Measurements from ENCODE around the gene DNAH3. TPM values are rescaled to one million over a fixed set of nuclear protein-coding genes. Genes with fewer than 3 reads are reported as not detected.

The DNAH3 gene
- total and polyA plus RNA-seq, 2 experiments from 2014 or later = 0.70 to 1.3 TPM

Other genes with a start within 250 kb of the DNAH3 start
- gene LDAF1, start 7.8 kb upstream of the DNAH3 start, total RNA-seq (2014; rRNA removed; shearing (Covaris generic)) = 33.8 TPM in 2 replicates
- 20.5 and 23.6 TPM in 2 replicates for gene LDAF1, start 7.8 kb upstream of the DNAH3 start, polyA plus RNA-seq (2016; fragmentation: Nextera tagmentation; extraction: Ambion mirVana)
- 0.16 TPM in 1 of 2 replicates, not detected in the other for gene ZP2, start 60.7 kb upstream of the DNAH3 start, total RNA-seq (2014; rRNA removed; shearing (Covaris generic))
- gene ZP2, start 60.7 kb upstream of the DNAH3 start, polyA plus RNA-seq (2016; fragmentation: Nextera tagmentation; extraction: Ambion mirVana) = not detected in 2 replicates
- gene ANKS4B, start 82.9 kb upstream of the DNAH3 start, total RNA-seq (2014; rRNA removed; shearing (Covaris generic)) = 0.04 and 0.07 TPM in 2 replicates
- gene ANKS4B, start 82.9 kb upstream of the DNAH3 start, polyA plus RNA-seq (2016; fragmentation: Nextera tagmentation; extraction: Ambion mirVana) = 0.05 TPM in 1 of 2 replicates, not detected in the other
- gene CRYM, start 127.4 kb upstream of the DNAH3 start, total RNA-seq (2014; rRNA removed; shearing (Covaris generic)) = 15.5 and 18.0 TPM in 2 replicates
- 15.2 and 17.6 TPM in 2 replicates for gene CRYM, start 127.4 kb upstream of the DNAH3 start, polyA plus RNA-seq (2016; fragmentation: Nextera tagmentation; extraction: Ambion mirVana)

Measured in GM23338 (cell line).